GM06990 (cell line): ENCODE measurements around the gene RHOU.
"Not testable (repeated sequence)": the region's sequence is repeated elsewhere in the genome, so short reads cannot be mapped to it uniquely, and the experiment has no call there.

Source experiments
- DNase-seq: peaks from one replicate; pipeline ENCODE4 v3.0.0-alpha.2; 2011; ENCODE audit not compliant: insufficient read length; ENCODE audit errors: extremely low read depth
- H3K27me3 ChIP-seq: replicated peaks from 2 replicates; pipeline ENCODE4 v1.6.0; 2011; ENCODE audit warnings: low read length; ENCODE audit not compliant: control insufficient read depth, insufficient read depth
- H3K36me3 ChIP-seq: 2 replicates; pipeline ENCODE4 v1.5.1; 2011; ENCODE audit warnings: low read length; ENCODE audit not compliant: control insufficient read depth, insufficient read depth
- H3K4me3 ChIP-seq: replicated peaks from 2 replicates; pipeline ENCODE4 v1.5.1; 2011; ENCODE audit warnings: low read depth, mild to moderate bottlenecking, control low read depth, low read length
- CTCF ChIP-seq: IDR thresholded peaks from 2 replicates; pipeline ENCODE4 v1.5.1; 2011; ENCODE audit warnings: low read length, control low read depth, mild to moderate bottlenecking, inconsistent platforms; ENCODE audit not compliant: insufficient read depth, poor library complexity, severe bottlenecking

The RHOU gene

GRCh38 chr1:228772516-228773212, 37.4 kb downstream of the RHOU start:
- Histone ChIP-seq H3K4me3 (no peak overlapping the region), H3K27me3 (peaks cover 3% of the 10 kb centered on the region; the same call in 1 of the 2 replicates), H3K36me3 (no peaks in the 10 kb centered on the region)
- TF ChIP-seq CTCF = no peak
- no peak for DNase-seq

DNA sequence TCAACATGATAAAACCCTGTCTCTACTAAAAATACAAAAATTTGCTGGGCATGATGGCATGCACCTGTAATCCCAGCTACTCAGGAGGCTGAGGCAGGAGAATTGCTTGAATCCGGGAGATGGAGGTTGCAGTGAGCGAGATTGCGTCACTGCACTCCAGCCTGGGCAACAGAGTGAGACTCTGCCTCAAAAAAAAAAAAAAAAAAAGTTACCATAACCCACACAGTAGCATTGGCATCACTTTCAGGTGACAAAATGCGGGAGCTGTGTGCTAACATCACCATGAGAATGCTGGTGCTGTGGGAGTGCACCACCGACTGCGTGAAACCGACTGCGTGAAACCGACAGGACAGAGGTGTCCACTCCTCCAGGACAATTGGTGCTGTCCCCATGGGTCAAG, 40.7 kb downstream of the RHOU start:
- not testable (repeated sequence) for H3K27me3 ChIP-seq, H3K36me3 ChIP-seq, DNase-seq, H3K4me3 ChIP-seq

DNA sequence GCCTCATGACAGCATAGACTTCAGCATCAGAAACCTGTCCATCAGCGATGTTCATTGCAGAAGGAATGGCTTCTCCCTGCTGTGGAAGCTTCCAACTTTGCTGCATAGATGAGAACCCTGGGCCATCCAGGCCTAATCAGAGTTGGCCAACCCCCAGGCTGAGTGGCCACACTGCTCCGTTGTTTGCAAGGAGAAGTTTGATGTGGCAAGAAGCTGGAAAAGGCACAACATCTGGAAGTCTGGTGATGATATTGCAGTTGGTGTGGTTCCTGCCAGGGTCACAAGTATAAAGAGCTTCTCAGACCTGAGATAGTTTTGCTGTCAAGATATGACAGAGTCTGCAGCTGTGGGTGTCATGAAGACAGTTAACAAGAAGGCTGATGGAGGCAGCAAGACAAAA, 41.2 kb downstream of the RHOU start:
- Histone ChIP-seq H3K27me3 (peaks cover 3% of the 10 kb centered on the region), H3K36me3 (no peaks in the 10 kb centered on the region), H3K4me3 (no peak overlapping the region)
- no peak for DNase-seq
- no peak for TF ChIP-seq CTCF

- DNase-seq = no peak
- H3K4me3 ChIP-seq = no peak overlapping the region
- no peaks in the 10 kb centered on the region for H3K36me3 ChIP-seq
- H3K27me3 ChIP-seq = peaks cover 3% of the 10 kb centered on the region
- no peak for TF ChIP-seq CTCF
Measured at GRCh38 chr1:228777236-228777635, 42.0 kb downstream of the RHOU start.

DNA sequence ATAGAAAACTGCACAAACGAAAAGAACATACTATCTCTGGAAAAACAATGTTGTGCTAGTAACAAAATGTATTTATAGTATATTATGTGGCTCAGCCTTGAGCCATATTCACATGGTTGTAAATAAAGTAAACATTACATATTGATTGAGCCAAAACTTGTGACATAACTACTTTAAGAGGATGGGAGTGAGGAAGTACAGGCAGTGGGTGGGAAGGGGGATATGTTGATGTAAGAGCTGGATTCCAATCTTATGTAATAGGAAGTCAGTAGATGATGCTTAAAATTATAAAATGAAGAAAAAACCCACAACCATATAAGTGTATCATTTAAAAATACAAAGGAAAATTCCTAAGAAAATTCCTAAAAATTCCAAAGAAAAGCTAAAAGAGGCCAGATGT, 42.7 kb downstream of the RHOU start:
- Histone ChIP-seq H3K27me3 (peaks cover 3% of the 10 kb centered on the region), H3K4me3 (no peak overlapping the region), H3K36me3 (no peaks in the 10 kb centered on the region)
- TF ChIP-seq CTCF = no peak
- no peak for DNase-seq

GRCh38 chr1:228778466-228778865, 43.2 kb downstream of the RHOU start:
- Histone ChIP-seq H3K36me3 (no peaks in the 10 kb centered on the region), H3K27me3 (peaks cover 3% of the 10 kb centered on the region), H3K4me3 (no peak overlapping the region)
- no peak for DNase-seq
- no peak for TF ChIP-seq CTCF
